UCSD-AML1 (cell line): ENCODE results near the gene MIF.
A peak's percentile ranks its signal among the peaks of the same experiment; 100 is the strongest.

Experiments used
- DNase-seq: peaks from one replicate; lab custom pipeline; 2025; ENCODE audit not compliant: unreplicated experiment; lab: John Stamatoyannopoulos, UW

Gene MIF

GRCh38 chr22:23875801-23876200 lies 18.4 kb upstream of the MIF start:
- no peak for DNase-seq

GRCh38 chr22:23877566-23877965 lies 16.6 kb upstream of the MIF start:
- no peak for DNase-seq

DNA sequence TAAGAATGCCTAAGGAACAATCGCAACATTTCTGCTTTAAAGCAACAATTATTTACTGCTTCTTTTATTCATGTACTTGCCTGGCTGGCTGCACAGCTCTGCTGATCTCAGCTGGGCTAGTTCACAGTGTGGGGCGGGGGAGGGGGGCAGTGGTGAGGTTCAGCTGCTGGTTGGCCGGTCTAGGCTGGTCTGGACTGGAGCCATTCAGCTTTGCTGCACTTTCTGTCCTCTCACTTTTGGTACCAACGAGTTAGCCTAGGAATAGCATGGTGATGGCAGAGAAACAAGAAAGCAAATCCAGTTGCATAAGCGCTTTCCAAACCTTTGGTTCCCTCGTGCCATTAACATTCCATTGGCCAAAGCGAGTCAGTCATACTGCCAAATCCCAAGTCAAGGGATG lies 16.0 kb upstream of the MIF start:
- no peak for DNase-seq

DNA sequence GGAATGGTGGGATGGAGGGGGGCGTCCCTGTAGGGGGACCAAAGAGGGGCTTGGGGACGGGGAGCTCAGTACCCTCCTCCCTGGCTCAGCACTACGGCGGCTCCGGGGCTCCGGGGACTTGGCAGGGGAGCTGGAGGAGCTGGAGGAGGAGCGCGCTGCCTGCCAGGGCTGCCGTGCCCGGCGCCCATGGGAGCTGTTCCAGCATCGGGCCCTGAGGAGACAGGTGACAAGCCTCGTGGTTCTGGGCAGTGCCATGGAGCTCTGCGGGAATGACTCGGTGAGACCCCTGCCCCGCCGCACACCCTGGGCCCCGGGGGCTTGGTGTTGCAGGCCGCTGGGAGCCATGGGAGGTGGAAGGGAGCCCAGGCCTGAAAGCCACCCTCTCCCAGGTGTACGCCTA lies 11.8 kb upstream of the MIF start:
- DNase-seq: no peak

DNA sequence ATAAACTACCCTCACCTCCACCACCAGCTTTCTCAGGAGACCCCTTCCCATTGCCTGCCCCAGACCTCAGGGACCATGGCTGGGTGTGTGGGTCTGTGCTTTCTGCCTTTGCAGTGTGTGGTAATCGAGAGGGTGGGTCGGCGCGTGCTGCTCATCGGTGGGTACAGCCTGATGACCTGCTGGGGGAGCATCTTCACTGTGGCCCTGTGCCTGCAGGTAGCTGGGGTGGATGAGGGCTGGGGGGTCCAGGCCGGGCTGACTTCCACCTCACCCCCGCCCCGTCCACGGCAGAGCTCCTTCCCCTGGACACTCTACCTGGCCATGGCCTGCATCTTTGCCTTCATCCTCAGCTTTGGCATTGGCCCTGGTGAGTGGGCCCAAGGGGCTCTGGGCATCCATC lies 10.5 kb upstream of the MIF start:
- no peak for DNase-seq

GRCh38 chr22:23884140-23884539 lies 10.0 kb upstream of the MIF start:
- DNase-seq: no peak

- DNase-seq: no peak
Observed at GRCh38 chr22:23888615-23889401, 5.4 kb upstream of the MIF start.

DNA sequence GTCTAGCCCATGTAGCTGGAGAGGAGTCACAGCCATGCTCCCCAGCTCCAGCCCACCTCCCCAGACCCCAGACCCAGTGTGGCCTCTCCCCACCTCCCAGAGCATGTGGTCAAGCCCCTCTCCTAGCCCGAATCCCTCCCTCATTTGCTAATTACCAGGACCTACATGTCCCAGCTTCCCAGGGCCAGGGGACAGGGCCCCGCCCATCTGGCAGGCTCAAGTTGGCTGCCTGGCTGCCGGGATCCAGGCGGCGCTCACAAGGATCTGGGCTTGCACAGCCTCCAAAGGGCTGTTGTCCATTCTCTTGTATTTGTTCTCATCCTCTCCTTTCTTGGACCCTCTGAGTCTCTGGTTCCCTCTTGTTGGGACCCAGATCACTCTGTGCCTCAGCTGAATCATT lies 4.6 kb upstream of the MIF start:
- no peak for DNase-seq

- no peak for DNase-seq
Observed at GRCh38 chr22:23891726-23892125, 2.5 kb upstream of the MIF start.

DNA sequence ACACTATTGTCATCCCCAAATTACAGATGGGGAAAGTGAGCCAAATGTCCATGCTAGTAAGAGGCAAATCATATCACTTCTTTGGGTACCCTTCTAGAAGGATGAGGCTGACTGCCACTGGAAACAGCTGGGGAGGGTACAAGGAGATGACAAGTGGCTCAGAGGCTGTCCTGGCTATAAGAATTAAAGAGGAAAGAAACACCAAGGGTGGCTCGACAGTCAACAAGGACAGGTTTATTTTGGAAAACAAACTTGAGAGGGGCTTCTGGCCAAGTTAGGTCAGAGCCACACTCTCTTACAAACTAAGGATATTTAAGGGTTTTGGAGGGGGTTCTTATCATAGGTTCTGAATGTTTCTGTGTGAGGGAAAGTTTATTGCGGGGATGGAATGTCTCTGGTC lies 2.1 kb upstream of the MIF start:
- DNase-seq: no peak

DNA sequence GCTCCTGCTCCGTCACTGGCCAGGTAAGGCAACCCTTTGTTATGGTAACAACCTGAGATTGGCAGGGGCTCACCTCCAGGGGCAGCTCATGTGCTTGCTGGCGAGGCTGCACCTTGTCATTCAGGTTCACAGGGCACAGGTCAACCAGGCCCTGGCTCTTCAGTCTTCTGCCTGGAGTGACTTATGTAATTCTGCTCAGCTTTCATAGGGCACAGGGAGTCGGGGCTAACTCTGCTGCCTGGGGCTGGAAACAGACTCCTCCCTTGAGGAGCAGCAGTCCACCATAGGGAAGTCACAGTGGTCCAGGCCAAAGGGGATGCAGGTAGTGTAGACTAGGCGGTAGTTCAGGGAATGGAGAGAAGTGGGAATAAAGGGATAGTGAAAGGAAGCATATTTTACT lies 1.5 kb upstream of the MIF start:
- DNase-seq: no peak

DNA sequence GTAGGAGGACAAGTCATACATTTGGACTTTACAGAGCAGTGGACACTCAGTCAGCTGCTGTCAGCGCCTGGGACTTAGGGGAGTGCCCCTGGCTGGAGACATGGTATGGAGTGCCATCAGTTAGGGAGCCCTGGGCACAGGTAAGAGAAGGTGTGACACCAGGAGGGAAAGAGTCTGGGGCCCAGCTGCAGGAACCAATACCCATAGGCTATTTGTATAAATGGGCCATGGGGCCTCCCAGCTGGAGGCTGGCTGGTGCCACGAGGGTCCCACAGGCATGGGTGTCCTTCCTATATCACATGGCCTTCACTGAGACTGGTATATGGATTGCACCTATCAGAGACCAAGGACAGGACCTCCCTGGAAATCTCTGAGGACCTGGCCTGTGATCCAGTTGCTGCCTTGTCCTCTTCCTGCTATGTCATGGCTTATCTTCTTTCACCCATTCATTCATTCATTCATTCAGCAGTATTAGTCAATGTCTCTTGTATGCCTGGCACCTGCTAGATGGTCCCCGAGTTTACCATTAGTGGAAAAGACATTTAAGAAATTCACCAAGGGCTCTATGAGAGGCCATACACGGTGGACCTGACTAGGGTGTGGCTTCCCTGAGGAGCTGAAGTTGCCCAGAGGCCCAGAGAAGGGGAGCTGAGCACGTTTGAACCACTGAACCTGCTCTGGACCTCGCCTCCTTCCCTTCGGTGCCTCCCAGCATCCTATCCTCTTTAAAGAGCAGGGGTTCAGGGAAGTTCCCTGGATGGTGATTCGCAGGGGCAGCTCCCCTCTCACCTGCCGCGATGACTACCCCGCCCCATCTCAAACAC lies 850 bp upstream of the MIF start:
- no peak for DNase-seq

GRCh38 chr22:23894710-23895598 lies 771 bp downstream of the MIF start:
- peak; percentile 65 for DNase-seq

- no peak for DNase-seq
Observed at GRCh38 chr22:23895599-23896144, 1.5 kb downstream of the MIF start.

DNA sequence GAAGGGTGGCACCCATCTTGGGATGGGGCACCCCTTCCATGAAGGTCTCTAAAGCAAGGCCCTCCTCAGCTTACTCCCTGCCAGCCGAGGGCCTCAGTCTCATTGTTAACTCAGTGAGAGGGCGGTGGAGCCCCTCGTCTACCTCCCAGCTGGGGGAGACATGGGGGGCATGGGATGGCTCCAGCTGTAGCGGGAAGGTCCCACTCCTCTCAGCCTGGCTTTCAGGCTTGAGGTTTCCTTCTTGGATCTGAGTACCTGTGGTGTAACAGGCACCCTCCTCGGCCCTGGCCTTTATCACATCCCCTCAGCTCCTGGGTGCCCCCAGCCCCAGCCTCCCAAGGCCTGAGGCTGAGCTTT lies 2.0 kb downstream of the MIF start:
- no peak for DNase-seq

DNA sequence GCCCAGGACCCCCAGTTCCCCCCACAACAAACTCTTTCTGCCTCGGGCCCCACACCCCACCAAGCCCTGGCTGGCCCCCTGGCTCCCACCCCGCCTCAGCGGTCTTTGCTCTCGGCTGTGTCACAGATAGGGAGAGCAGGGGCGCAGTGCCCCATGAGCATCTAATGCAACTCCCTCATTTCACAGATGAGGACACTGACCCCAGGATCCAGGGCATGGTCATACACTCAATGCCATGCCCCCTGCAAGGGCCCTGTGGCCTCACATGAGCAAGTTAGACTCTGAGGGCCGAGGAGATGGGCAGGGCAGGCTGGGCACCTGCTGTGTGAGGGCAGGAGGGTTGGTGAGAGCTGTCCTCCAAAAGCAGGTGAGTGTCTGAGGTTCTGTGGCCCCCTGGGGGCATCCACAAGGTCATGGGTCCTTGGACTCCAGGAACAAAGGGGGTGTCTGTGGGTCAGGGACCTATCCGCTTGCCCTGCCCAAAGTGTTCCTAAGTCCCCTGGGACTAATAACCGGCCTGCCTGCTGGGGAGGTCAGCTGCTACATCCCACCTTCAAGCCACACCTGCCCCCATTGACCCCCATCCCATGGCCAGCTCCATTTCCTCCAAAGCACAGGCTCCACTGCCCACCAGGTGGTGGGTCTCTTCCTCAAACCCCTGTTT lies 2.5 kb downstream of the MIF start:
- DNase-seq: no peak

DNA sequence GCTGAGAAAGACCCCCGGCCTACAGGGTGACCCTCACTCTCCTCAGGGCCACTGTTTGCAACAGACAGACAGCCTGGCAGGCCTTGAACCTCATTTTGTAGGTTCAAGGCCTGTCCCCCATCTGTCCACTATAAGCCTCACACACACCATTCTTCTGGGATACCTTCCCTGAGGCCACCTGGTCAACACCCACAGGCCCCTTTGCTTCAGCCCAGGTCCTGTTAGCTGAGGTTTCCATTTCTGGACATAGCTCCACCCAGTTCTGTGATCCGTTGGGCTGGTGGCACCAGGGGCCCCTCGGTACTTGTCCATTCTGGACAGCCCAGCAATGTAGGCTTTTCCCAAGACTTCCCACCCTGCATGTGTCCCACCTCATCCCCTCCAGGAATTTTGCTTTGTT lies 3.1 kb downstream of the MIF start:
- DNase-seq: no peak

DNA sequence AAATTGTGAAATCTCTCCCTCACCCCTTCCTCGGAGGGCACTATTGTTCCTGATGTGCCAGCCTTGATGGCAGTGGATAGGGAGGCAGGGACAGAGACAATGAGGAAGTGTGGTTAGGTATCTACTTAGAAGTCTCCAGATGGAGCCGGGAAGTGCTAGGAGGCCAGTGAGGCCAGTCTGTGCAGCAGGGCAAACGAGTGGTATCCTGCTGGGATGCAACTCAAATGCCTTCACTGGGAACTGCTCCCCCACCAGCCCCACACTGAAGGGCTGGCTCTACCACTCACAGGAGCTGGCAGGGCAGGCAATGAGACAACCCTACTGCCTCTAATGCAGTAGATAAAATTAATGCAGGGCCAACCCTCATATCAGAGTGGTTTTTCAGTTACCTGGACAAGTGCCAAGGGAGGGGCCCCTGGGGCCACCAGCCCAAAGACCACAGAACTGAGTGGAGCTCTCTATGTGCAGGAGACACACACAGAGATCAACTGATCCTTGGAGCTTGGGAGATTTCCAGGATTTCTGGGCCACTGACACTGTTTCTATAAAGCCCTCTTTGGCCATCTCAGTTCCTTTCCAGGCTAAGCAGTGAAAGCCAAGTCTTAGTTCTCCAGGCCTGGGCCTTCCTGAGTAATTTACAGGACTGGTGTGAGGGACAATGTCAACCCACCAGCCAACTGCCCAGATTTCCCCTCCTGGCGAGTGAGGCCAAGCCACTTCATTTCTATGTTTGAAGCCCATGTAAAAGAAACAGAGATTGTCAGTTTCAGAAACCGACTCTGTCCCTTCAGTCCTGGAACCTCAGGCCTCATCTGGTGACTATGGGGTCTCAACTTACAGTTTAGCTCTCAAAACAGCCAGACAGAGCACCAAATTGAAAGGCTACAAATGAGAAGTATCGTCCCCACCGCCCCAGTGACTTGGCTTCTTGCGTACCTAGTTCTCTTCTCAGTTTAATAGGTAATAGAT lies 4.1 kb downstream of the MIF start:
- DNase-seq: no peak

DNA sequence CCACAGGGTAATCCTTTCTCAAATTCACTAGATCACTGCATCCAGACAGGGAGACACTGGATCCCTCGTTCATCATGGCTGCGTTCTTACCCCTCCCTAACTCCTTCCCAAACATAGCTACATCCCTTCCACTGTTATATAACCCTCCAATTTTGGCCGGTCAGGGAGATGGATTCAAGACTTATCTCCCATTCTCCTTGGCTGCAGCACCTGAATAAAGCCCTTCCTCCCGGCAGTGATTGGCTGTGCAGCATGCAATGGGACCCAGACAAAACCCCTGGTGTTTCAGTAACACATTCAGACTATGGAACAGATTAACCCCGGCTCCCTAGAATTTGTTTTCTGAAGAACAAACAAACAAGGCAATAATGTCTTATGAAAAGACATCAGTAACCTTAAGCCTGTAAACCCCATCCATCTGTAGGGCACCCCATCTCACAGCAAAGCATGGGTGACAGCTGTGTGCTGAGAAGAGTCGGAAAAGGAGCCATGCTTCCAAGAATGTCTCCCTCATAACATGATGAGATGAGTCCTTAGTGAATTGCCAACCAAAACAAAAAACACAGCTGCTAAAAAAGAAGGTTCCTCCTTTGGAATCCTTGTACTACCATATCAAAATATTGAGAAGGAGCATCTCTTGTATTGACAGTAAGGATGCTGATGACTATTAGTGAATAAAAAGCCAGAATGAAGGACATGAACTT lies 5.0 kb downstream of the MIF start:
- DNase-seq: no peak
